SK-N-DZ (cell line): ENCODE measurements around the gene TMEM121B.

Experiments
- DNase-seq: peaks from one replicate; pipeline ENCODE4 v3.0.0-alpha.2; 2015; ENCODE audit warnings: low spot score

The TMEM121B gene

GRCh38 chr22:17138513-17138912 is 17.4 kb upstream of the TMEM121B start:
- no peak for DNase-seq

GRCh38 chr22:17137861-17138425 is 16.8 kb upstream of the TMEM121B start:
- no peak for DNase-seq

GRCh38 chr22:17137170-17137569 is 16.0 kb upstream of the TMEM121B start:
- DNase-seq, result no peak

GRCh38 chr22:17135153-17135760 is 14.1 kb upstream of the TMEM121B start:
- DNase-seq, result no peak

GRCh38 chr22:17133137-17133536 is 12.0 kb upstream of the TMEM121B start:
- no peak for DNase-seq

- DNase-seq, result no peak
These were observed 11.0 kb upstream of the TMEM121B start for GRCh38 chr22:17132112-17132511.

- no peak for DNase-seq
These were observed 10.5 kb upstream of the TMEM121B start for GRCh38 chr22:17131686-17132085.

GRCh38 chr22:17130199-17130598 is 9.0 kb upstream of the TMEM121B start:
- no peak for DNase-seq

GRCh38 chr22:17120711-17121232 is 388 bp downstream of the TMEM121B start:
- DNase-seq, result no peak

GRCh38 chr22:17120281-17120680 is 879 bp downstream of the TMEM121B start:
- DNase-seq, result no peak

GRCh38 chr22:17119481-17120202 is 1.5 kb downstream of the TMEM121B start:
- DNase-seq, result no peak

- DNase-seq, result no peak
These were observed 2.8 kb downstream of the TMEM121B start for GRCh38 chr22:17118342-17118741.

- no peak for DNase-seq
These were observed 3.3 kb downstream of the TMEM121B start for GRCh38 chr22:17117890-17118289.

GRCh38 chr22:17117400-17117799 is 3.8 kb downstream of the TMEM121B start:
- DNase-seq, result no peak

- DNase-seq, result no peak
These were observed 4.4 kb downstream of the TMEM121B start for GRCh38 chr22:17116572-17117330.

- no peak for DNase-seq
These were observed 5.1 kb downstream of the TMEM121B start for GRCh38 chr22:17115945-17116565.

GRCh38 chr22:17115236-17115635 is 5.9 kb downstream of the TMEM121B start:
- no peak for DNase-seq

GRCh38 chr22:17114898-17115235 is 6.3 kb downstream of the TMEM121B start:
- no peak for DNase-seq

- DNase-seq, result no peak
These were observed 6.8 kb downstream of the TMEM121B start for GRCh38 chr22:17114173-17114897.

GRCh38 chr22:17113600-17113999 is 7.6 kb downstream of the TMEM121B start:
- no peak for DNase-seq

GRCh38 chr22:17112491-17113042 is 8.6 kb downstream of the TMEM121B start:
- no peak for DNase-seq
